Measurements from ENCODE around the gene HDGFL2.

- TF ChIP-seq GTF2F1 (IDR thresholded peaks at IDR 0.05; ENCODE audit: borderline replicate concordance, low read depth, low read length), result no peak
- no peak for TF ChIP-seq TAF1 (IDR thresholded peaks at IDR 0.05; ENCODE audit: low read depth, low read length)
- no peak for TF ChIP-seq CTCF (IDR thresholded peaks at IDR 0.05; ENCODE audit: control extremely low read depth in 1 of 3, insufficient read depth in 1 of 3, low read depth in 1 of 3, low read length in 3 of 3)
Measured at GRCh38 chr19:4543842-4544647, 71.9 kb downstream of the HDGFL2 start.
